Activated CD8-positive, alpha-beta T cell treated with anti-CD3 and anti-CD28 coated beads, Interleukin-2, amount 10 ng/mL, durations not matched to agents 7 days and 5 days (primary cell): ENCODE measurements around the gene LYST. TPM values are rescaled to one million over a fixed set of nuclear protein-coding genes. Genes with fewer than 3 reads are reported as not detected.
A peak's percentile ranks its signal among the peaks of the same experiment; 100 is the strongest.

Experiments used
- ATAC-seq: fragments of 150-1000 bp; cut with Tn5 transposase; one replicate; pipeline ENCODE4 v1.10.0; 2021; ENCODE audit warnings: moderate library complexity
- CTCF ChIA-PET: fragments of 350-600 bp; sonication (Branson Sonifier 250); formaldehyde crosslinking; loops from one replicate; lab custom pipeline; 2021; ENCODE audit warnings: antibody characterized with exemption; lab: Charles Lee
- POLR2A ChIA-PET: fragments of 350-600 bp; sonication (Branson Sonifier 250); formaldehyde crosslinking; loops from one replicate; lab custom pipeline; 2021; ENCODE audit warnings: antibody characterized with exemption; lab: Charles Lee
- DNase-seq: peaks from one replicate; pipeline ENCODE4 v3.0.0-alpha.2; 2020
- H3K27ac Mint-ChIP-seq: one replicate; pipeline ENCODE4 v1.8.0; 2021; ENCODE audit warnings: mild to moderate bottlenecking, mixed read lengths
- H3K27me3 Mint-ChIP-seq: one replicate; pipeline ENCODE4 v1.8.0; 2021; ENCODE audit warnings: low read depth, mixed read lengths
- H3K36me3 Mint-ChIP-seq: one replicate; pipeline ENCODE4 v1.8.0; 2021; ENCODE audit warnings: low read depth, mixed read lengths
- H3K4me1 Mint-ChIP-seq: one replicate; pipeline ENCODE4 v1.8.0; 2021; ENCODE audit warnings: low read depth, mixed read lengths
- H3K4me3 Mint-ChIP-seq: one replicate; pipeline ENCODE4 v1.8.0; 2021; ENCODE audit warnings: mild to moderate bottlenecking, mixed read lengths
- H3K9me3 Mint-ChIP-seq: one replicate; pipeline ENCODE4 v1.8.0; 2022; ENCODE audit warnings: mixed read lengths; ENCODE audit not compliant: insufficient read depth
- total RNA-seq, 2 experiments: library from RNA; stranded (reverse); gene quantifications; one replicate each; pipeline ENCODE4 v1.2.3, GENCODE V29; 2021

The LYST gene
- total RNA-seq, 2 experiments from 2014 or later = 26.2 to 28.6 TPM

DNA sequence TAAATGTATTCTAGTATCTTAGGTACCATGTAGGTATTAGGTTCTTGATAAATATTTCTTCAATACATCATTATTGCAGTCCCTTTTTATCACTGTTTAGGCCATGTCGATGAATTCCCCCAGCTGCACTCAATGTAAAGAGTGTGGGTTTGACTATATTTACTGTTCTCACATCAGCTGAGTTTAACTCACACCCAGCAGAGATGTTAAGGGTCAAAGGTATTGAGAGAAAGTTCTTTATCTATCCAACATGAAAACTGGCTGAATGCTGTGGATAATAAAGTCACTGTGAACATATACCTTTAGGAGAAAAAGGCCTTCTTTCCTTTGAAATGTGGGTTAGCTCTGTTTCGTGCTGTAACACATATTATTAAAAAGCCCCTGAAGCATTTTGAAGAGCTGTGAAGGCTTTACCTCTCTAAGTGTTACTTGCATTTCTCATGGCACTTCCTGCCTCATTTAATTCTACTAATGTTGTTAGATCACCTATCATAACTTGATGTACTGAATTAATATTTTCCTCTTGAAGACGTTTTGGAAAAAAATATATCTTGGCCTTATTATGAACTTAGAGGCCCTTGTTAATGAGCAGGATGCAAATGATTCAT is 19.1 kb upstream of the LYST start:
- Mint-ChIP-seq H3K4me1 (peaks cover 57% of the 10 kb centered on the region), H3K27me3 (no peaks in the 10 kb centered on the region), H3K9me3 (no peaks in the 10 kb centered on the region), H3K36me3 (peaks cover 6% of the 10 kb centered on the region), H3K27ac (peak overlapping the region; percentile 75), H3K4me3 (no peak overlapping the region)
- no peak for DNase-seq
- ATAC-seq = no peak
- POLR2A ChIA-PET = interaction anchor here (0.7 to 0.9 kb wide), 3 partner anchors 18 to 23 kb away, joined by 3 to 4 read pairs (median 3); no protein-coding TSS in a partner anchor
- CTCF ChIA-PET = interaction anchor here (1.2 to 2.0 kb wide), 4 partner anchors 9 to 85 kb away, joined by 6 to 8 read pairs (median 7); no protein-coding TSS in a partner anchor

DNA sequence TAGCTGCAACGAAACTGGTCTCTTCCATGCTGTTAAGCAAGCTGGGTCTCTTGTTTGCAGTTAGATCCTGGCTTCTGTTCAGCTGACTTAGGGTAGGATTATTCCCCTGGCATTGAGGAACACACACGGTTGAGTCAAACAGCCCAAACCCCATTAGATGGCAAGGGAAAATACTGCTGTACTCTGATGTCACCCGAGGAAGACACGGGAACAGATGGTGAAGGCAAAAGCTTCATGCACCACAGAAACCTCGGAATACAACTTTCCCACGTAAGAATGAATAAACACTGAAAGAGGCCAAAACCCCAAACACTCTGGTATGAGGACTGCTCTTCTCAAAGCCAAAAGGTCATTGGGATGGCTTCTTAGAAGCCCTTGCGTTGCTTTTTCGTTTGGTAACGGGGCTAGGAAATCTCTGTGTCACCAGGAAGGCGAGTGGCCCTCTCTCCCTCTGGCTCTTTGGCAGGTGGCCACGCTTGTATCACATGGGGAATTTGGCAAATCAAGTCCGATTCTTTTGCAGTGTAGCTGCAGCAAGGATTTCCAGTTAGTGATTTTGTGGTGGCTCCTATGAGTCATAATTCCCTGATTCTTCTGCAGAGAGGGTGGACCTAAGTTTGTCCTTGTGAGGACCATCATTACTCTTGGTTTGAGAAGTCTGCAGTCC is 16.7 kb upstream of the LYST start:
- ChIA-PET CTCF (interaction anchor here (1.3 to 2.2 kb wide), 2 partner anchors 9 to 88 kb away, joined by 3 to 9 read pairs; no protein-coding TSS in a partner anchor), POLR2A (interaction anchor here (0.6 to 1.6 kb wide), 2 partner anchors 9 to 17 kb away, joined by 3 to 7 read pairs; partner anchors contain the start of gene LYST)
- peak overlapping the region; percentile 24 for H3K4me3 Mint-ChIP-seq
- peak overlapping the region; percentile 44 for H3K27ac Mint-ChIP-seq
- ATAC-seq (no peak), DNase-seq (no peak)
- H3K27me3 Mint-ChIP-seq = no peaks in the 10 kb centered on the region
- peaks cover 3% of the 10 kb centered on the region for H3K36me3 Mint-ChIP-seq
- H3K4me1 Mint-ChIP-seq = peaks cover 64% of the 10 kb centered on the region
- H3K9me3 Mint-ChIP-seq = no peaks in the 10 kb centered on the region

DNA sequence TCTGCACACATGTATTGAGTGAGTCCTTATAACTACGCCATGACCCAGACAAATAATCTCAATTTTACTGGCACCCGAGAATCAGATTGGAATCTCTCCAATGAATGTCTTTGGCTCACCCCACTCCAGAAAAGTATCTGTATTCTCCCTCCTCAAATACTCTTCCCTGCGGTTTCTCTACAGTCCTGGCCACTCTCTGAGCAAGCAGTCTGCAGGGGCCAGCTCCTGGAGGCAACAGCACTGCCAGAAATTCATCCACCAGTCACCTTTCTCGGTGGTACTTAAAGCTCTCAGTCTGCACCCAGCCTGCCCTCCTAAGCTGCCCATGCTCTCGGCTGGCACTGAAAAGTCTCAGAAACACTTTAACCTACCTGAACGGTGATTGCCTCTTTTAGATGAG is 16.1 kb upstream of the LYST start:
- Mint-ChIP-seq H3K27me3 (no peaks in the 10 kb centered on the region), H3K27ac (peak overlapping the region; percentile 19), H3K4me3 (peak overlapping the region; percentile 24), H3K9me3 (no peaks in the 10 kb centered on the region), H3K36me3 (peaks cover 3% of the 10 kb centered on the region), H3K4me1 (peaks cover 65% of the 10 kb centered on the region)
- CTCF ChIA-PET = interaction anchor here (1.3 to 2.2 kb wide), 2 partner anchors 8 to 89 kb away, joined by 3 to 9 read pairs; no protein-coding TSS in a partner anchor
- POLR2A ChIA-PET = interaction anchor here (1.6 kb wide), 1 partner anchor 17 kb away, joined by 7 read pairs; the partner anchor contains the start of gene LYST
- DNase-seq = no peak
- ATAC-seq = no peak

DNA sequence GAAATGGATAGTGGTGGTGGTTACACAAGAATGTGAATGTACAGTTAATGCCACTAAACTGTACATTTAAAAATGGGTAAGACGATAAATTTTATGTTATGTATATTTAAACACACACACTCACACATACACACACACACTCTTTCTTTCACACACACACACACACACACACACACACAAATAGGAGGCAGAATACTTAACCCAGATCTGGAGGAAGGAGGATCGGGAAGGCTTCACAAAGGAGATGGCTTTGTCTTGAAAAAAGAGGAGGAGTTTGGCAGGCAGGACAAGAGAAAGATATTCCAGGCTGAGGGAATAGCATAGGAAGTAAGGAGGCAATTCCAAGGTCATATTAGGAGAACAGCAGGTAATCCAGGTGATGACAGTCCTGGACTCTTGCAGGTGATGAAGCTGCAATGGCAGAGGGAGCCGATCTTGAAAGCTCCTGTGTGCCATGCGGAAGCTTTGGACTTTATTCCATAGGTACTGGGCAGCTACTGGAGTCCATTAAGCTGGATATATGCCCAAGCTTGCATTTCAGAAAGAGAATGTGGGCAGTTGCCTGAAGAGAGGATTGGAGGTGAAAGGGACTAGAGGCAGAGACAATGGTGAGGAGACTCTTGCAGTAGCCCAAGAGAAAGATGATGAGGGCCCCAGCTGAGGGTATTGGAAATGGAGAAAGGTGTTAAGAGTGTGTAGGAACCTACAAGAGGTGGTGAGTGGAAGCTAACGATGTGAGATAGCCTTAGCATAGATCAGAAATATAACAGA is 15.4 kb upstream of the LYST start:
- POLR2A ChIA-PET = interaction anchor here (0.7 to 1.6 kb wide), 2 partner anchors 16 to 36 kb away, joined by 4 to 7 read pairs; partner anchors contain the start of gene LYST
- no peaks in the 10 kb centered on the region for H3K27me3 Mint-ChIP-seq
- CTCF ChIA-PET = interaction anchor here (1.3 to 2.2 kb wide), 3 partner anchors 8 to 89 kb away, joined by 3 to 9 read pairs (median 5); no protein-coding TSS in a partner anchor
- peaks cover 59% of the 10 kb centered on the region for H3K4me1 Mint-ChIP-seq
- peak overlapping the region; percentile 2 for H3K27ac Mint-ChIP-seq
- H3K4me3 Mint-ChIP-seq = peak overlapping the region; percentile 24
- peaks cover 3% of the 10 kb centered on the region for H3K36me3 Mint-ChIP-seq
- no peaks in the 10 kb centered on the region for H3K9me3 Mint-ChIP-seq
- ATAC-seq = no peak
- DNase-seq = no peak

DNA sequence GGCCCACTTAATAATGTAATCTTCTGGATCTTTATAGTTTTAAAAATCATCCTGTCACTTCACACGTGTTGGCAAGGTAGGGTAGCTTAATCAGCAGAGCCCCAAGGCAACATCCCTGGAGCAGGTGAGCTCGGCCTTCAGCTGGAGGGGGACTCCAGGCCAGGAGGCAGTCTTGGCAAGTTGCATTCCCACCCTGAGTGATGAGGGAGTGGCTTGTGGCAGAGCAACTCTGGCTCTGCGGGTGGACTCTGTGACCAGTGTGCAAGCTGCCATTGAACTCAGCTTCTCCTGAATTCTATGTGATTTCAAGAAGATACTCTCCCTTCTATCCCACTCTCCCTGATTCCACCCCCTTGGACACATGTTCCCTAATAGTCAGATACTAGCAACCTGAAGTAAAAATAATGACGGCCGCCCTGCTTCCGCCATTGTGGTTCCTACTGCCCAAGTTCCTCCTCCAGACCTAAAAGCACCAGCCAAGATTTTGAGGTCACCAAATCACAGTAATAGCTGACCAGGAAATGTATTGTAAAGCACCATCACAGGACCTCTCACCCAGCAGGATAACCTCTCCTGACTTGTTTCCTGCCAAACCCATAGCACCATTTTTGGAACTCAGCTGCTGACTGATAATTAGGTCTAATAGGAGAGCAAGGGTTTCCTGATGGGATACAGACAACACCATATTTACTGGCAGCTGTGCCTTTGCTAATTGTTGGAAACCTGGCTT is 11.5 kb upstream of the LYST start:
- Mint-ChIP-seq H3K9me3 (no peaks in the 10 kb centered on the region), H3K36me3 (no peaks in the 10 kb centered on the region), H3K27me3 (no peaks in the 10 kb centered on the region), H3K4me1 (peaks cover 48% of the 10 kb centered on the region), H3K27ac (no peak overlapping the region), H3K4me3 (no peak overlapping the region)
- ChIA-PET CTCF (interaction anchor here (1.0 to 1.5 kb wide), 4 partner anchors 9 to 21 kb away, joined by 3 to 7 read pairs (median 3); partner anchors contain the start of gene LYST), POLR2A (interaction anchor here (1.4 to 3.3 kb wide), 2 partner anchors 11 to 93 kb away, joined by 6 to 43 read pairs; partner anchors contain the start of gene LYST)
- ATAC-seq = no peak
- DNase-seq = no peak

DNA sequence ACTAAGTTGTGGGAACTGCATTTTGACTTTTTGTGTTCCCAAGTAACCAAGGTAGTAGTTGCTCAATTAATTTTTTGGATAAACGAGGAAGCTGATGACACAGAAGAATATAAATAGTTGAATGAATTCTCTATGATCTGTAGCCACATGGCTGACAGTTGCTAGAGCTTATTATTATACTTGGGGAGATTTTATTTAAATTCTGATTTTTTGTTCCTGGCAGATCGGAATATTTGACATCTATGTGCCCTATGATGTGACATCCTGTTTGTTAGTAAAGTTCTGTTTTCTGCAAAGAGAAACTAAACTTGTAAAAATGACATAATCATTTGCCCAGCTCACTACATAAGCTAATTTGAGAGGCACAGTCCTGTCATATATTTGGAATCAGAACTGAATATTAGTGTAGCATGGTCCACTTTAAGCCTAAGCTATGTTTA is 9.7 kb upstream of the LYST start:
- CTCF ChIA-PET = interaction anchor here (0.6 to 2.9 kb wide), 8 partner anchors 8 to 95 kb away, joined by 3 to 16 read pairs (median 4); no protein-coding TSS in a partner anchor
- POLR2A ChIA-PET = interaction anchor here (1.0 to 3.3 kb wide), 4 partner anchors 9 to 95 kb away, joined by 4 to 43 read pairs (median 8); partner anchors contain the start of gene LYST
- Mint-ChIP-seq H3K27ac (peak overlapping the region; percentile 84), H3K27me3 (no peaks in the 10 kb centered on the region), H3K4me3 (peak overlapping the region; percentile 24), H3K4me1 (peaks cover 36% of the 10 kb centered on the region), H3K36me3 (no peaks in the 10 kb centered on the region), H3K9me3 (no peaks in the 10 kb centered on the region)
- DNase-seq = no peak
- ATAC-seq = peak; percentile 44

DNA sequence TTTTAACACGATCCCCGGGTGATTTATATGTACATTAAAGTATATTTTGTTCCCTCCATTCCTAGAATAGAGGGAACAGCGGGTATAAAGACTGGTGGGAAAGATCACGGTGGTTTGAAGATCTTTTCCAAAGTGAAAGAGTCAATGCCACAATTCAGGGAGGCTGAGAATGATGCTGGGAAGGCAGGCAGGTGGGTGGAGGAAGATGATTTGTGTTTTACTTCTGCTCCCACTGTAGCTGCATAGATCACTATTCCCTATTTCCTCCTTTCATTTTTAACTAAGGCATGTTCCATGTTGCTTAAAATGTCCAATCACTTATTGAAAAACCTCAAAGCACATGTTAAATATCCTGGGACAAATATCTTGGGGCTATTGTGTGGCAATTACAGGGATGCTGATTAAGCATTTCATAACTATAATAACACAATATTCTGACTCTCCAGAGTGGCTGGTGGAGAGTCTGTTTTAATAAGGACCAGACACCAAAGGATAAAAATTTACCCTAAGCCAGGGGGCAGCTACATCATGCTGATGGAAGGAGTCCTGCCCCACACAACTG is 8.4 kb upstream of the LYST start:
- Mint-ChIP-seq H3K27ac (peak overlapping the region; percentile 44), H3K4me3 (no peak overlapping the region), H3K27me3 (no peaks in the 10 kb centered on the region), H3K9me3 (no peaks in the 10 kb centered on the region), H3K4me1 (peaks cover 31% of the 10 kb centered on the region), H3K36me3 (no peaks in the 10 kb centered on the region)
- no peak for DNase-seq
- ChIA-PET POLR2A (interaction anchor here (0.6 to 1.9 kb wide), 4 partner anchors 8 to 30 kb away, joined by 3 to 13 read pairs (median 4); no protein-coding TSS in a partner anchor), CTCF (interaction anchor here (1.1 to 2.9 kb wide), 3 partner anchors 8 to 96 kb away, joined by 3 to 16 read pairs (median 5); no protein-coding TSS in a partner anchor)
- no peak for ATAC-seq

DNA sequence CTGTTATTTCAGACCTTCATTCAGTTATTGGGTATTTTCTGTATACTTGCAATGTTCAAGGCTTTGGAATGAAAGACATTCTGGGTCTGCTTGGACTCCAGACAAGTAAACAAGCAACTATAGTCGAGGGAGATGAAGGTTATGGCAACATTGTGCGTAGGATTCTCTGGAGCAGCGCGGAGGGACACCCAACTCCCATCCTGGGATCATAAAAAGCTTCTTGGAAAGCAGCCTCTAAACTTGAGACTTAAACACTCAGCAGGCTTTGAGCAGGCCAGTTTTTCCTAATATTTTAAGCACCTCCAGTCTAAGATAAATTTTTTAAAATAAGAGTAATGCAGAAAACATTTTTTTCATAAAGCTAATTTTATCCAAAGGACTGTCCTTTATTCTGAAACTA is 7.6 kb upstream of the LYST start:
- no peak for DNase-seq
- H3K9me3 Mint-ChIP-seq = no peaks in the 10 kb centered on the region
- H3K27me3 Mint-ChIP-seq = no peaks in the 10 kb centered on the region
- ATAC-seq = no peak
- no peaks in the 10 kb centered on the region for H3K36me3 Mint-ChIP-seq
- POLR2A ChIA-PET = interaction anchor here (0.7 to 1.9 kb wide), 3 partner anchors 9 to 30 kb away, joined by 3 to 13 read pairs (median 4); no protein-coding TSS in a partner anchor
- CTCF ChIA-PET = interaction anchor here (1.1 to 2.9 kb wide), 3 partner anchors 9 to 97 kb away, joined by 3 to 16 read pairs (median 5); no protein-coding TSS in a partner anchor
- no peak overlapping the region for H3K27ac Mint-ChIP-seq
- H3K4me1 Mint-ChIP-seq = peaks cover 23% of the 10 kb centered on the region
- H3K4me3 Mint-ChIP-seq = no peak overlapping the region

DNA sequence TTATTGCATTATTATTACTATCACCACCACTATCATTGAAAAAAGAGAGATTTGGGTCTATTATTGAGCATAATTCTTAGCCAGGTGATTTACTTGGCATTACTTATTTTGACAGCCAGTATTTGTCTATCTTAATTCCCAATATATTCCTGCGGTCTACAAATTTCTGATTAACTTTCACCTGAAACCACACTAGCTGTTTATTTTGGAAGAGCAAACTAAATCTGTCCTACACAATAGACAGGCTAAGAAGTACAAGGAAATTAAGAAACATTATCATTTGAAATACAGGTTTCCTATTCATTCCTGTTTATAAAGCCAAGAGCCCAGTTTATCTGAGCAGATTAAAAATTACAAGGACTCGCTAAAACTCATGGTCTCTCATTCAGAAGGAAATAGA is 6.9 kb upstream of the LYST start:
- Mint-ChIP-seq H3K9me3 (no peaks in the 10 kb centered on the region), H3K4me1 (peaks cover 18% of the 10 kb centered on the region), H3K27ac (peak overlapping the region; percentile 91), H3K27me3 (no peaks in the 10 kb centered on the region), H3K36me3 (no peaks in the 10 kb centered on the region), H3K4me3 (peak overlapping the region; percentile 58)
- ChIA-PET POLR2A (no interaction called here), CTCF (no interaction called here)
- DNase-seq (no peak), ATAC-seq (no peak)

DNA sequence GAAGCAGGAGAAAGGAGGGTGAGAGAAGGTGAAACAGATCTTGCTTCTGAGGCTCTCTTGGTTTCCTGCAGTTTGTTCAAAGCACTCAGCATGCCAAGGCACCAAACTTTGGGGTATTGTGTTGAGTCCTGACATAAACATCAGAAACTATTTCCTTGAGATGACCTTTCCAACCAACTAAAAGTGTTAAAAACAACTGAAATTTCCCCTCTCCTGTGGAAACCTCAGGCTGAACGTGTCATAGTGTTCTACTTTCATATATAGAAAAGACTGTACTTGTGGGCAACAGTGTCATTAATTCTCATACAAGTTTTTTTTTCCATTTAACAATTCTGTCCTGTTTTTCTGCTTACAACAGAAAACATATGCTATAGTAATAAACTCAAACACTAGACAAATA is 6.3 kb upstream of the LYST start:
- no peaks in the 10 kb centered on the region for H3K36me3 Mint-ChIP-seq
- H3K4me3 Mint-ChIP-seq = peak overlapping the region; percentile 58
- H3K27ac Mint-ChIP-seq = peak overlapping the region; percentile 91
- peak; percentile 43 for DNase-seq
- peak; percentile 49 for ATAC-seq
- CTCF ChIA-PET = interaction anchor here (0.8 kb wide), 1 partner anchor 14 kb away, joined by 3 read pairs; no protein-coding TSS in a partner anchor
- POLR2A ChIA-PET = interaction anchor here (2.1 kb wide), 1 partner anchor 14 kb away, joined by 9 read pairs; no protein-coding TSS in a partner anchor
- no peaks in the 10 kb centered on the region for H3K9me3 Mint-ChIP-seq
- peaks cover 16% of the 10 kb centered on the region for H3K4me1 Mint-ChIP-seq
- H3K27me3 Mint-ChIP-seq = no peaks in the 10 kb centered on the region
